ENCODE data around the gene FOXL3.
"Not testable (repeated sequence)": the region's sequence is repeated elsewhere in the genome, so short reads cannot be mapped to it uniquely, and the experiment has no call there.

Gene FOXL3

DNA sequence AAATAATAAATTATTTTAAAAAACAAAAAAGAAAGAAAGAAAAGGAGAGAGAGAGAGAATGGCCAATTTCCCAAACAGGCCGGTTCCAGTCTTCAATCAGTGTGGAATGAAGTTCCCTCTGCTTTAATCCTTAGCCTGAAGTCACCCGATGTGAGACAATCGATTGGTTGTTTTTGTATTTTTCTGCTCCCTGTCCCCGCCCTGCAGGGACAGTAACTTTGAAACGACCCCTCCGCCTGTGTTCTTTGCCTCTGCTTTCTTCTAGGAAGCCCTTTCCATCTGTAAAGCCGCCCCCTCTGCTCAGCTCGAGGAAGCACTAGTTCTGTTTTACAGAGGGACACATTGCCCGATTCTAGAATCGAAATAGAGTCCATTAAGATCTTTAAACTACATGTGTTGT is 33.4 kb downstream of the FOXL3 start:
- no peak for DNase-seq (ENCODE audit: low spot score)

- DNase-seq (ENCODE audit: low spot score) = no peak
Observed at GRCh38 chr7:324011-324410, 34.0 kb downstream of the FOXL3 start.

- DNase-seq (ENCODE audit: low spot score) = no peak
Observed at GRCh38 chr7:325051-325798, 35.3 kb downstream of the FOXL3 start.

DNA sequence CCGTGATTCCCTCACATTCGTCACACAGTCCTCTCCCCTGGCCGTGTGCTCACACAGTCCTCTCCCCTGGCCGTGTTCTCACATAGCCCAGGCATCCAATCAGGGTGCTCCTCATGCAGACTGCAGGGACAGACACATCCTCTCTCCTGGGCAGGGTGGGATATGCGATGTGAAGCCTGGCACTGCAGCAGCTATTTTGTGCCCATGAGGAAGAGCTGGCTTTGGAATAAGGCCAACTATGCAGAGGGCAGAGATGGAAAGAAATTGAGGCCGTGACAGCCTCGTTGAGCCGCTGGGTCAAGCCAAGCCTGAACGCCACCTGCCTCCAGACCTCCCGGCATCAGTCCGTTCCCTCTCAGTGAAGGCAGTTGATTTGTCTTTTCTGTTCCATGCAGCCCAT is 35.8 kb downstream of the FOXL3 start:
- DNase-seq (ENCODE audit: low spot score) = no peak

DNA sequence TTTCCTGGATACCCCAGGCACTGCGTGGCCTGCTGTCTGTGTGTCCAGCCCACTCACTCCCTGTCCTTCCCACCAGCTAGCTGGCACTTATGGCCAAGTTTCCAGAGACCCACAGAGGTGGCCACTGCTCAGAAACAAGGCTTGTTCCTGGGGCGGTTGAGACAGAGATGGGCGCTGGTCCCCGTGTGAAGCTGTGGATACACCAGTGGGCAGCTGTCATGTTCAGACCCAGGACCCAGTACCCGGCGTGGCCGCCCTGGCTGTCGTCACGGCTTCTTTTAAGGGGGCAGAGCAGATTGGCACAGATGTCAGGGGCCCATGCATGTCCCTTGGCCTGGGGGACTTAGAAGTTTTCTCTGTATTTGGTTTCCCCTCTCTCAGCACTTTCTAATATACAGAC is 36.3 kb downstream of the FOXL3 start:
- DNase-seq (ENCODE audit: low spot score) = no peak

GRCh38 chr7:326809-327232 is 36.9 kb downstream of the FOXL3 start:
- no peak for DNase-seq (ENCODE audit: low spot score)

- DNase-seq (ENCODE audit: low spot score) = no peak
Observed at GRCh38 chr7:327233-327931, 37.4 kb downstream of the FOXL3 start.

DNA sequence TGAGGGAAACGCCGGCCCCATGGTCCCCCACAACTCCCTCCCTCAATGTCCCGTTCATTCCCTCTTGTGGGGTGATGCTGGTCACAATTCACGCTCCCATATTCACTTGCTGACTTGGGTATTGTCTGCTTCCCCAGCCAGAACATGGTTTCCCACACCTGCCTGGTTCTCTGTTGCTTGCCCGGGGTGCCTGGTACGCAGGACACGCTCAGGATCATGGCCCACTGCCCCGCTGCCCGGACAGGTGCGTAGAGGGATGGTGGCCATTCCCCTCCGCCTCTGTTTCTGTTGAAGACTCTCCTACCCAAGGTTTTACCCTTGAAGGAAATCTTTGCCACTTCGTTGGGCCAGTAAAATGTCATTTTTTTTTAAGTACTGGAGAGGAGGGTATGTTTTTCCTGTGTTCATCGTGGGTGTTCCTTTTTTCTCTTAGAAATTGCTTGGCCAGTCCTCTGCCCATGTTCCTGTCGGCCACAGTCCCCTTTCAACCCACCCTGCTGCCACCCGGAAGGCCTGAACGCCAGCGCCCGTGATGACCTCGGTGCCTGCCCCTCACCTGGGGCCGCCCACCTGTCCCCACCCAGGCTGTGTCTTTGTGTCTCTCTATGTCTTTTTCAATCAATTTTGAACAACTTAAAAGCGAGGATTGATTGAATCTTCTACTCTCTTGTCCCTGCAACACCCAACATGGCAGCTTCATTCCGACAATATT is 38.2 kb downstream of the FOXL3 start:
- DNase-seq (ENCODE audit: low spot score) = no peak

- DNase-seq (ENCODE audit: low spot score) = peak; percentile 88
Observed at GRCh38 chr7:329691-330281, 39.8 kb downstream of the FOXL3 start.

GRCh38 chr7:330511-331230 is 40.7 kb downstream of the FOXL3 start:
- DNase-seq (ENCODE audit: low spot score) = no peak

- no peak for DNase-seq (ENCODE audit: low spot score)
Observed at GRCh38 chr7:332020-332517, 42.1 kb downstream of the FOXL3 start.

DNA sequence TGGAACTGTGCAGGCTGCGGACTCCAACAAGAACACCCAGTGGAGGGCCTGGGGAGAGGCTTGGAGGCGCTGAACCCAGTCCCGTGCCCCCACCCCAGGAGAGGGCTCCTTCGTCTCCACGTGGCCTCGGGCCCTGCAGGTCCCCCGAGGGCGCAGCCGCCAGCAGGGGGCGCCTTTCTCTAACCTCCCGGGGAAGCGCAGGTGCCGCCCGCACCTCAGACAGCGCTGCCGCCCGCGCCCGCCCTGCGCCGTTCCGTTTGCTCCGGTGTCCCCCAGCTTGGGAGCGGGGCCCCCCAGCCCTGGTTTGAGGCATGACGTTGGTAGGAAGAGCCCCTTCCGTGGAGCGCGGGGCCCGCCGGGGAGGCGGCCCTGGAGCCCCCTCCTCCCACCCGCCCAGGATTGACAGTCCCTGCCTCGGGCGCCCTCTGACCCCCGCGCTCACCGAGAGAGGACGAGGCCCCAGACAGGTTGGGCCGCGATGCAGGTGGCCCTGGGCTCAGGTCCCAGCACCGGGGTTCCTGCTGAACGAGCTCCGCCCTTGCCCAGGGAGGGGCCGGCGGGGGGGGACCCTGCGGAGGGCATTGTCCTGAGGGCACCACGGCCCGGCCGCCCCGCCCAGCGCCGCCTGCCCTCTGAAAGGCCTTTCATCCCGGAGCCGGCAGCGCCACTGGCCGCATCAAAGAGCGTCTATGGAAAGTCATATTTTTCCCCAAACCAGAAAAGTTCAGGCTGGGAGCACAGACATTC is 42.8 kb downstream of the FOXL3 start:
- DNase-seq (ENCODE audit: low spot score) = peak; percentile 68

- DNase-seq (ENCODE audit: low spot score) = peak; percentile 59
Observed at GRCh38 chr7:333393-333764, 43.4 kb downstream of the FOXL3 start.

DNA sequence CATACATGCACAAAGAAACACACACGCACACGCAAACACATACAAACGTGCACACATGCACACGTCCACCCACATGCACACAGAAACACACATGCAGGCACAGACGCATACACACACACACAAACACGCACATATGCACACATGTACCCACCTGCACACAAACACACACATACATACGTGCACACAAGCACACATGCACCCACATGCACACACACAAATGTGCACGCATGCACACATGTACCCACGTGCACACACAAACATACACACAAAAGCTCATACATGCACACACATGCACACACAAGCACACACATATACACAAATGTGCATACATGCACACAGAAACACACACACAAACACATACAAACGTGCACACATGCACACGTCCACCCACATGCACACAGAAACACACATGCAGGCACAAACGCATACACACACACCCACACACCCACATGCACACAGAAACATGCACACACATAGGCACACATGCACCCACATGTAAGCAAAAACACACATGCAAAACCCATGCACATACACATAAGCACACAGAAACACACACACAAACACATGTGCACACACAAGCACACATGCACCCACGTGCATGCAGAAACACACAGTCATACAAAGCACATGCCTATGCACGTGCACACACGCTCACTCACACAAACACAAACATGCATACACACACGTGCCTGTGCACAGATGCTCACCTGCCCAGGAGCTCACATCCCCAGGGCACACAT is 44.8 kb downstream of the FOXL3 start:
- DNase-seq (ENCODE audit: low spot score) = no peak

GRCh38 chr7:335358-336148 is 45.6 kb downstream of the FOXL3 start:
- DNase-seq (ENCODE audit: low spot score) = no peak

- DNase-seq (ENCODE audit: low spot score) = not testable (repeated sequence)
Observed at GRCh38 chr7:336149-336533, 46.2 kb downstream of the FOXL3 start.

- no peak for DNase-seq (ENCODE audit: low spot score)
Observed at GRCh38 chr7:336810-337566, 47.0 kb downstream of the FOXL3 start.

DNA sequence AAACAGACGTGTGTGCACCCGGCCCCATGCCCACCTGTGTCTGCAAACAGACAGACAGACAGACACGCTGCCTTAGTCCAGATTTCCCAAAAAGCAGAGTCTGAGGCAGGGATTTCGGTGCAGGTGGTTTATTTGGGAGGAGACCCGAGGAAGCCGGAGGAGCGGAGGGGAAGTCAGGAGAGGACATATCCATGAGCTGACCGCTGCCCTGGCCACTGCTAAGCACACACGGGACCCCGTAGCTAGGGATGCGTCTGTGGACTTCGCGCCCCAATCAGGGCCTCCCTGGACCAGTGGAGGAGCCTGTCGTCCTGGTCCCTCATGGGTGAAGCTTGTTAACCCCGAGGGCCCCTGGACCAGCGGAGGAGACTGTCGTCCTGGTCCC is 47.6 kb downstream of the FOXL3 start:
- DNase-seq (ENCODE audit: low spot score) = no peak

Measured in LoVo (cell line).